Putamen (tissue), 1 donor: ENCODE data around the gene SPNS2.

Source experiments
- DNase-seq: peaks from one replicate; pipeline ENCODE4 v3.0.0-alpha.2; 2016; ENCODE audit warnings: low spot score

Gene SPNS2

GRCh38 chr17:4520060-4520893 is 21.6 kb downstream of the SPNS2 start:
- no peak for DNase-seq

- DNase-seq, result no peak
These were observed 22.4 kb downstream of the SPNS2 start for GRCh38 chr17:4520894-4521600.

- DNase-seq, result no peak
These were observed 24.0 kb downstream of the SPNS2 start for GRCh38 chr17:4522661-4523060.

- DNase-seq, result no peak
These were observed 25.3 kb downstream of the SPNS2 start for GRCh38 chr17:4523946-4524345.

GRCh38 chr17:4525691-4526397 is 27.2 kb downstream of the SPNS2 start:
- DNase-seq, result no peak

- DNase-seq, result no peak
These were observed 28.5 kb downstream of the SPNS2 start for GRCh38 chr17:4527134-4527533.

GRCh38 chr17:4527566-4528125 is 29.0 kb downstream of the SPNS2 start:
- no peak for DNase-seq

- DNase-seq, result no peak
These were observed 31.0 kb downstream of the SPNS2 start for GRCh38 chr17:4529533-4530152.

GRCh38 chr17:4530799-4531730 is 32.4 kb downstream of the SPNS2 start:
- DNase-seq, result no peak

GRCh38 chr17:4531988-4532736 is 33.5 kb downstream of the SPNS2 start:
- DNase-seq, result no peak

GRCh38 chr17:4532860-4533522 is 34.3 kb downstream of the SPNS2 start:
- DNase-seq, result no peak

GRCh38 chr17:4533523-4534504 is 35.1 kb downstream of the SPNS2 start:
- DNase-seq, result peak; percentile 98

- peak; percentile 78 for DNase-seq
These were observed 35.8 kb downstream of the SPNS2 start for GRCh38 chr17:4534515-4534914.

- DNase-seq, result peak; percentile 57
These were observed 36.4 kb downstream of the SPNS2 start for GRCh38 chr17:4534928-4535666.

GRCh38 chr17:4535667-4536258 is 37.1 kb downstream of the SPNS2 start:
- DNase-seq, result no peak

GRCh38 chr17:4536259-4536741 is 37.6 kb downstream of the SPNS2 start:
- no peak for DNase-seq
